Breast epithelium (tissue), 3 donors: ENCODE measurements around the gene ITGB2.

ENCODE experiments used
- CTCF ChIP-seq, 3 donors: fragments of 450-650 bp; IDR thresholded peaks; one replicate each; pipeline ENCODE4 v1.5.1; 2016 to 2017; ENCODE audit warnings: antibody characterized with exemption in 3 of 3, mild to moderate bottlenecking in 3 of 3, moderate library complexity in 3 of 3
- POLR2A ChIP-seq: fragments of 450-650 bp; IDR thresholded peaks from one replicate; pipeline ENCODE4 v1.6.1; 2016; ENCODE audit warnings: antibody characterized with exemption, mild to moderate bottlenecking, moderate library complexity
- POLR2AphosphoS5 ChIP-seq, 3 donors: sonication (generic); formaldehyde crosslinking; IDR thresholded peaks; one replicate each; pipeline ENCODE4 v1.6.1; 2017; ENCODE audit warnings: antibody characterized with exemption in 3 of 3

GRCh38 chr21:44952929-44953627, 32.4 kb upstream of the ITGB2 start:
- TF ChIP-seq CTCF (IDR thresholded peaks at IDR 0.05): no peak
- no peak for TF ChIP-seq POLR2AphosphoS5 (IDR thresholded peaks at IDR 0.05)
- TF ChIP-seq POLR2A: no peak
